Epidermal melanocyte (primary cell): ENCODE measurements around the gene AMH.

Source experiments
- DNase-seq: peaks from one replicate; pipeline ENCODE4 v3.0.0; 2011; ENCODE audit warnings: low spot score; ENCODE audit not compliant: insufficient read length

The AMH gene

GRCh38 chr19:2221250-2221831 is 27.8 kb upstream of the AMH start:
- DNase-seq = no peak

GRCh38 chr19:2221918-2222317 is 27.2 kb upstream of the AMH start:
- DNase-seq = no peak

- DNase-seq = no peak
Measured at GRCh38 chr19:2223391-2223790, 25.7 kb upstream of the AMH start.

GRCh38 chr19:2223959-2224358 is 25.2 kb upstream of the AMH start:
- no peak for DNase-seq

GRCh38 chr19:2224754-2225349 is 24.3 kb upstream of the AMH start:
- DNase-seq = no peak

GRCh38 chr19:2225415-2226050 is 23.6 kb upstream of the AMH start:
- no peak for DNase-seq

GRCh38 chr19:2226051-2226839 is 22.9 kb upstream of the AMH start:
- DNase-seq = no peak

- no peak for DNase-seq
Measured at GRCh38 chr19:2226840-2227360, 22.2 kb upstream of the AMH start.

GRCh38 chr19:2227415-2228156 is 21.5 kb upstream of the AMH start:
- DNase-seq = no peak

- DNase-seq = no peak
Measured at GRCh38 chr19:2228157-2229030, 20.7 kb upstream of the AMH start.

- no peak for DNase-seq
Measured at GRCh38 chr19:2229103-2230032, 19.8 kb upstream of the AMH start.

- no peak for DNase-seq
Measured at GRCh38 chr19:2230033-2230531, 19.0 kb upstream of the AMH start.

- DNase-seq = no peak
Measured at GRCh38 chr19:2230807-2231533, 18.2 kb upstream of the AMH start.

- DNase-seq = no peak
Measured at GRCh38 chr19:2231621-2232221, 17.4 kb upstream of the AMH start.

- no peak for DNase-seq
Measured at GRCh38 chr19:2232286-2233151, 16.6 kb upstream of the AMH start.

GRCh38 chr19:2233601-2234280 is 15.4 kb upstream of the AMH start:
- DNase-seq = no peak
